Stimulated activated naive CD8-positive, alpha-beta T cell treated with anti-CD3 and anti-CD28 coated beads, Interleukin-15, Interleukin-2, amounts not matched to agents 100 ng/mL and 50 ng/mL, for 24 hours (primary cell): Measurements from ENCODE around the gene GOLGA8M.
"Not testable (repeated sequence)": the region's sequence is repeated elsewhere in the genome, so short reads cannot be mapped to it uniquely, and the experiment has no call there.

Experiments
- H3K27ac Mint-ChIP-seq: one replicate; pipeline ENCODE4 v1.8.0; 2021; ENCODE audit warnings: mild to moderate bottlenecking, mixed read lengths
- H3K27me3 Mint-ChIP-seq: one replicate; pipeline ENCODE4 v1.8.0; 2021; ENCODE audit warnings: mixed read lengths
- H3K36me3 Mint-ChIP-seq: one replicate; pipeline ENCODE4 v1.8.0; 2021; ENCODE audit warnings: low read depth, mixed read lengths
- H3K4me1 Mint-ChIP-seq: one replicate; pipeline ENCODE4 v1.8.0; 2021; ENCODE audit warnings: low read depth, mixed read lengths
- H3K4me3 Mint-ChIP-seq: one replicate; pipeline ENCODE4 v1.8.0; 2021; ENCODE audit warnings: mild to moderate bottlenecking, mixed read lengths
- H3K9me3 Mint-ChIP-seq: one replicate; pipeline ENCODE4 v1.8.0; 2021; ENCODE audit warnings: mixed read lengths

GOLGA8M gene, protein sequence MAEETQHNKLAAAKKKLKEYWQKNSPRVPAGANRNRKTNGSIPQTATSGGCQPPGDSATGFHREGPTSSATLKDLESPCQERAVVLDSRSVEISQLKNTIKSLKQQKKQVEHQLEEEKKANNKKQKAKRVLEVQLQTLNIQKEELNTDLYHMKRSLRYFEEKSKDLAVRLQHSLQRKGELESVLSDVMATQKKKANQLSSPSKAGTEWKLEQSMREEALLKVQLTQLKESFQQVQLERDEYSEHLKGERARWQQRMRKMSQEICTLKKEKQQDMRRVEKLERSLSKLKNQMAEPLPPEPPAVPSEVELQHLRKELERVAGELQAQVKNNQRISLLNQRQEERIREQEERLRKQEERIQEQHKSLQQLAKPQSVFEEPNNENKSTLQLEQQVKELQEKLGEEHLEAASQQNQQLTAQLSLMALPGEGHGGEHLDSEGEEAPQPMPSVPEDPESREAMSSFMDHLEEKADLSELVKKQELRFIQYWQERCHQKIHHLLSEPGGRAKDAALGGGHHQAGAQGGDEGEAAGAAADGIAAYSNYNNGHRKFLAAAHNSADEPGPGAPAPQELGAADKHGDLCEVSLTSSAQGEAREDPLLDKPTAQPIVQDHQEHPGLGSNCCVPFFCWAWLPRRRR

DNA sequence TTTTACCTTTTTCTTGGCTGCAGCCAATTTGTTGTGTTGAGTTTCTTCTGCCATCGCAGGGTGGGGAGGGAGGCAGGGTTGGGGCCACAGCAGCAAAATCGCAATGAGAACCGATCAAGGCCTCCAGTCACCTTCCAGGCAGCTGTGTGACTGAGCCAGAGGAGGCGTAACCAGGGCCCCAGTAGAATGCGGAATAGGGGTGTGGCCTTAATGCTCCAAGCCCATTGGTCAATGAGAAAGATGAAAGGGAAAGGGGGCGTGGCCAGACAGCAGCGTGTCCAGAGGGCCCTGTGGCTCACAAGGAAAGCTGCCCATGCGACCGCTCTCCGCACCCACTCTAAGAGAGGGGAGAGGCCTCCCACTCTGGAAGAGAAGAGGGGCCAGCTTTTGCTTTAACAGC, at the start of gene GOLGA8M:
TSS of gene GOLGA8M (minus strand) at position 152 of the 400 bp plus-strand sequence. CDS start at position 54, 98 bp downstream.
- not testable (repeated sequence) for H3K27me3 Mint-ChIP-seq, H3K9me3 Mint-ChIP-seq, H3K27ac Mint-ChIP-seq, H3K4me3 Mint-ChIP-seq, H3K4me1 Mint-ChIP-seq, H3K36me3 Mint-ChIP-seq

DNA sequence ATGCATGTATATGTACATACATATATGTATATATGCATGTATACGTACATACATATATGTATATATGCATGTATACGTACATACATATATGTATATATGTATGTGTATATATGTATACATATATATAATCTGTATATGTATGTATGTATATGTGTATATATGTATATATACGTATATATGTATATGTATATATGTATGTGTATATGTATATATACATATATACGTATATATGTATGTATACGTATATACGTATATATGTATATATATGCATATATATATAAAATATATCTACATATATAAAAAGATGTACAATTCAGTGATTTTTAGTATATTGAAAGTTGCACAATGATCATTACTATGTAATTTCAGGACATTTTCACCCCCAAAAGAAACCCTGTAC, 30.7 kb upstream of the GOLGA8M start:
- H3K4me3 Mint-ChIP-seq, H3K4me1 Mint-ChIP-seq, H3K36me3 Mint-ChIP-seq, H3K9me3 Mint-ChIP-seq, H3K27me3 Mint-ChIP-seq, H3K27ac Mint-ChIP-seq: not testable (repeated sequence)

DNA sequence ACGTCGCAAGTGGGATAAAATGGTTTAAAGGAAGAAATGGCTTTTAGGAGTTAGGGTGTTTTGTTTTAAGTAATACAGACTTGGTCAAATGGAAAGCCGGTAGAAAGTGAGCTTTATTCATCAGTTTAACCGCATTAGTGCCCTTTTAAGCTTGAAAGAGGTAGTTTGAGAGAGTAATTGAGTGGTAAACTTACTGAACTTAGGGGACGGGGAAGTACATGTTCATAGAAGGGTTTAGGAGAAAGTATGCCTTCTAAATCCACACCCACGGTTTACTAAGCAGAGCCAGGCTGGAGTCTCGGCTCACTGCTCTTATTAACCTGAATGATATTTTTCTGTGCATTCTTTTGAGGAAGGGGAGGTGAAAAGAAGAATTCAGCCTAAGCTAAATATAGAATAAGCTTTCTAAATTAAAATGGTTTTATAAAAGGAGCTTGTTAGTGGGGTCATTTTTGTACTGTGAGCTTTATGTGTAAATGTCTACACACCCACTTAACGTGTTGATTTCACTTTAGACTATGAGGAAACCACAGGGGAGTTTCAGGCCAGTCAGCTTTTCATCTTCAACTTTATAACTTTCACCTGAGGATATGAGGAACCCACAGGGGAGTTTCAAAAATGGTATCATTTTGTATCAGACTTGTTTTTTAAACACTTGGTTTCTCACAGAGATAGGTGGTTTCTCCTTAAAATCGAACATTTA, 26.5 kb upstream of the GOLGA8M start:
- Mint-ChIP-seq H3K27ac (peak overlapping the region; percentile 94), H3K4me1 (peaks cover 22% of the 10 kb centered on the region), H3K4me3 (peak overlapping the region; percentile 86)
- H3K27me3 Mint-ChIP-seq, H3K36me3 Mint-ChIP-seq, H3K9me3 Mint-ChIP-seq: not testable (repeated sequence)

DNA sequence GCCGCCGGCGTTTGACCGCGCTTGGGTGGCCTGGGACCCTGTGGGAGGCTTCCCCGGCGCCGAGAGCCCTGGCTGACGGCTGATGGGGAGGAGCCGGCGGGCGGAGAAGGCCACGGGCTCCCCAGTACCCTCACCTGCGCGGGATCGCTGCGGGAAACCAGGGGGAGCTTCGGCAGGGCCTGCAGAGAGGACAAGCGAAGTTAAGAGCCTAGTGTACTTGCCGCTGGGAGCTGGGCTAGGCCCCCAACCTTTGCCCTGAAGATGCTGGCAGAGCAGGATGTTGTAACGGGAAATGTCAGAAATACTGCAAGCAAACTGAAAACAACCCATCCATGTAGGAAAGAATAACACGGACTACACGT, 26.0 kb upstream of the GOLGA8M start:
- H3K9me3 Mint-ChIP-seq, H3K36me3 Mint-ChIP-seq, H3K27me3 Mint-ChIP-seq: not testable (repeated sequence)
- Mint-ChIP-seq H3K4me3 (peak overlapping the region; percentile 86), H3K4me1 (peaks cover 22% of the 10 kb centered on the region), H3K27ac (peak overlapping the region; percentile 94)

DNA sequence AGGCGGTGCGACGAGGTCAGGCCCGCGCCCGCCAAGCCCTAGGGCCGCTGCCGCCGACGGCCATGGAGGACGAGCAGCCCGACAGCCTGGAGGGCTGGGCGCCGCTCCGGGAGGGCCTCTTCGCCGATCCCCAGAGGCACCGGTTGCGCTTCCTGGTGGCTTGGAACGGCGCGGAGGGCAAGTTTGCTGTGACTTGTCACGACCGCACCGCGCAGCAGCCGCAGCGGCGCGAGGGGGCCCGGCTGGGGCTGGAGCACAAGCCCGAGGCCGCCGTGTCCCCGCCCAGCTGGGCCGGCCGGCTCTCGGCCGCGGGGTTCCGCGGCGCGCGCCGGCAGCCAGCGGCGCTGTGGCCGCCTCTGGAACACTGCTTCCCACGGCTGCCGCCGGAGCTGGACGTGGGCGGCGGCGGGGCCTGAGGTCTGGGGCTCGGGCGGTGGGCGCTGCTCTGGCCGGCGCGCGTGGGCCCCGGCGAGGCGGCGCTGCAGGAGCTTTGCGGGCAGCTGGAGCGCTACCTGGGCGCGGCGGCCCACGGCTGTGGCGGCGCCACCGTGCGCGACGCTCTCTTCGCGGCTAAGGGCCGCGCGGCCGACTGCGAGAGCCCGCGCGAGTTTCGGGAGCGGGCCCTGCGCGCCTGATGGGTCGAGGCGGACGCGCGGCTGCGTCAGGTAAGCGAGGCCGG, 25.4 kb upstream of the GOLGA8M start:
- not testable (repeated sequence) for H3K9me3 Mint-ChIP-seq, H3K36me3 Mint-ChIP-seq, H3K27me3 Mint-ChIP-seq
- H3K4me3 Mint-ChIP-seq: peak overlapping the region; percentile 82
- H3K27ac Mint-ChIP-seq: peak overlapping the region; percentile 82
- peaks cover 22% of the 10 kb centered on the region for H3K4me1 Mint-ChIP-seq

DNA sequence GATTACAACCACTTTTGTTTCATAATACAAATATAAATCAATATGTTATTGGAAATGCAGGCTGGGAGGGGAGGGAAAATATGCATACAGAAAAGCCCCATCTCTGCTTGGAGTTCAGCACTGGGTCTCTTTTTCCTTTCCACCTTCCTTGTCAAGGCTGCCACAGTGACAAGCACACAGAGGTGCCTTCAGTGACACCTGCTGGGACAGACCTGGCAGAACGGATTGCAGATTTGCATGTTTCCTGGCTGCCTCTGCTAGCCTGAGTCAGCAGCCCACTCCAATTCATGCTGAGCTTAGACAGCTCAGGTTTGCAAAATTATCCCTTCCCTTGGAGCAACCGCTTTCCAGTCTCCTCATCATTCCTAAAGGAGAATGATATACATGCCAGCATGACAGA, 15.8 kb upstream of the GOLGA8M start:
- H3K36me3 Mint-ChIP-seq, H3K9me3 Mint-ChIP-seq, H3K27me3 Mint-ChIP-seq: not testable (repeated sequence)
- Mint-ChIP-seq H3K4me1 (peaks cover 18% of the 10 kb centered on the region), H3K27ac (peak overlapping the region; percentile 71), H3K4me3 (peak overlapping the region; percentile 67)

DNA sequence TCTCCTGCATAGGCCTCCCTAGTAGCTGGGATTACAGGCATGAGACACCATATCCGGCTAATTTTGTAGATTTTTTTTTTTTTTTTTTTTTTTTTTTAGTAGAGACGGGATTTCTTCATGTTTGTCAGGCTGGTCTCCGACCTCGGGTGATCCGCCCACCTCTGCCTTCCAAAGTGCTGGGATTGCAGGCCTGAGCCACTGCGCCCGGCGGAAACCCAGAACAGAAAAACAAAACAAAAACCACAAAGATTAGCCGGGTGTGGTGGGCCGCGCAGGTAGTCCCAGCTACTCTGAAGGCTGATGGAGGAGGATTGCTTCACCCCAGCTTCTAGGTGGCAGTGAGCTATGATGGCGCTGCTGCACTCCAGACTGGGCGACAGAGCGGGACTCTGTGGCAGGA, 14.8 kb upstream of the GOLGA8M start:
- H3K27ac Mint-ChIP-seq, H3K9me3 Mint-ChIP-seq, H3K36me3 Mint-ChIP-seq, H3K27me3 Mint-ChIP-seq, H3K4me3 Mint-ChIP-seq: not testable (repeated sequence)
- H3K4me1 Mint-ChIP-seq: peaks cover 18% of the 10 kb centered on the region

DNA sequence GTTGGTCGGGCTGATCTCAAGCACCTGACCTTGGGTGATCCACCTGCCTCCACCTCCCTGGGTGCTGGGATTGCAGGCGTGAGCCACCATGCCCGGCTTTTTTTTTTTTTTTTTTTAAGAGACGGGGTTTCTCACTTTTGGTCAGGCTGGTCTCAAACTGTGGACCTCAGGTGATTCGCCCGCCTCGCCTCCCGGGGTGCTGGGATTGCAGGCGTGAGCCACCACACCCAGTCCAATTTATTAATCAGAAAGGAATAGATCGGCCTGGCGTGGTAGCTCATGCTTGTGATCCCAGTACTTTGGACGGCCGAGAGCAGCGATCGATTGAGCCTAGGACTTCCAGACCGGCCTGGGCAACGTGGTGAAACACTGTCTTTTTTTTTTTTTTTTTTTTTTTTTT, 13.9 kb upstream of the GOLGA8M start:
- H3K4me3 Mint-ChIP-seq: no peak overlapping the region
- H3K4me1 Mint-ChIP-seq: peaks cover 15% of the 10 kb centered on the region
- peaks cover 7% of the 10 kb centered on the region for H3K27me3 Mint-ChIP-seq
- no peaks in the 10 kb centered on the region for H3K9me3 Mint-ChIP-seq
- no peaks in the 10 kb centered on the region for H3K36me3 Mint-ChIP-seq
- no peak overlapping the region for H3K27ac Mint-ChIP-seq

DNA sequence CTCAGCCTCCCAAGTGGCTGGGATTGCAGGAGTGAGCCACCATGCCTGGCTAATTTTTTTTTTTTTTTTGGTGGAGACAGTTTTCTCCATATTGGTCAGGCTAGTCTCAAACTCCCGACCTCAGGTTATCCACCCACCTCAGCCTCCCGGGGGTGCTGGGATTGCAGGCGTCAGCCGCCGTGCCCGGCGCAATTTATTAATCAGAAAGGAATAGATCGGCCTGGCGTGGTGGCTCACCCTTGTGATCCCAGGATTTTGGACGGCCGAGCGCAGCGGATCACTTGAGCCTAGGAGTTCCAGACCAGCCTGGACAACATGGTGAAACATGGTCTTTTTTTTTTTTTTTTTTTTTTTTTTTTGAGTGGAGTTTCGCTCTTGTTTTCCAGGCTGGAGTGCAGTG, 13.3 kb upstream of the GOLGA8M start:
- Mint-ChIP-seq H3K36me3 (no peaks in the 10 kb centered on the region), H3K4me3 (no peak overlapping the region), H3K27ac (no peak overlapping the region), H3K9me3 (no peaks in the 10 kb centered on the region), H3K27me3 (peaks cover 7% of the 10 kb centered on the region), H3K4me1 (peaks cover 15% of the 10 kb centered on the region)

DNA sequence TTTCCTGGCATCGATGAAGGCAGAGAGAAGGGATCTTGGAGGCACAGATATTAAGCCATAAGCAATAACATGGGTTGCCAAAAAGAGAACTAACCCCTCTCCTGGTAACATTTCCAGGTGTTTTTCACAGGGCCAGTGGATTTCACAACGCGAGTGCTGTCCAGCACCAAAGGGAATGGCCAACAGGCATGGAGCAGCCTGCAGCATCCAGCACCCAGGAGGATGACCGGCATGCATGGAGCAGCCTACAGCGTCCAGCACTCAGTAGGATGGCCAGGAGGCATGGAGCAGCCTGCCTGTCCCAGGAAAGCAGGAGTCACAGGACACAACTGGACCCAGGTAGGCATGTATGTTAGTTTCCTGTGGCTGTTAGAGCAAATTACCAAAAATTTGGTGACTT, 11.8 kb upstream of the GOLGA8M start:
- H3K27ac Mint-ChIP-seq, H3K36me3 Mint-ChIP-seq, H3K4me3 Mint-ChIP-seq, H3K9me3 Mint-ChIP-seq, H3K27me3 Mint-ChIP-seq: not testable (repeated sequence)
- H3K4me1 Mint-ChIP-seq: peaks cover 11% of the 10 kb centered on the region

DNA sequence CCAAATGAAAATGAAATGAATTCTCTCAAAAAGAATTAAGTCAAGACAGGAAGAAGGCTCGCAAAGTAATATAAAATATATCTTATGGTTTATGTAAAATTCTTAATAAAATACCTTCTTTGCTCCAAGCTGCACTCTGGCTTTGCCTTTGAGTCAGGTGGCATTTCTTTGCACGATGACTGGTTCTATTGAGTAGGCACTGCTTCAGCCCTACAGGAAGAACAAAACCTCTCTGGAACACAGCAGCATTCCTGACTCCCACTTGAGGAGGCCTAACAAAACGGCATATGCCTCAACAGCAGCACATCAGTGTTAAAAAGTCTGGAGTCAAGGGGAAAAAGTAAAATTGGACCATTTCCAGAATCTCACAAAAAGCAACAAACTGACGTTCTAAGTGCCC, 7.4 kb upstream of the GOLGA8M start:
- not testable (repeated sequence) for H3K27ac Mint-ChIP-seq, H3K4me1 Mint-ChIP-seq, H3K36me3 Mint-ChIP-seq, H3K9me3 Mint-ChIP-seq, H3K4me3 Mint-ChIP-seq, H3K27me3 Mint-ChIP-seq

DNA sequence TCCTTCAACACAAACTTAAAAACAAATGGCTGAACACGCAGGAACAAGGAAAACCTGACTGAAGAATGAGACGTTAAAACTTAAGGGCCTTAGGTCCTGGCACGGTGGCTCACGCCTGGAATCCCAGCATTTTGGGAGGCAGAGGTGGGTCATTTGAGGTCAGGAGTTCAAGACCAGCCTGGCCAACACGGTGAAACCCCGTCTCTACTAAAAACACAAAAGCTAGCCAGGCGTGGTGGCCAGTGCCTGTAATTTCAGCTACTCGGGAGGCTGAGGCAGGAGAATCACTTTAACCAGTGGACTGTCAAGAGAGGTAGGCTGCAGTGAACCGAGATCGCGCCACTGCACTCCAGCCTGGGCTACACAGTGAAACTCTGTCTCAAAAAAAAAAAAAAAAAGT, 6.4 kb upstream of the GOLGA8M start:
- H3K4me3 Mint-ChIP-seq, H3K4me1 Mint-ChIP-seq, H3K27ac Mint-ChIP-seq, H3K36me3 Mint-ChIP-seq, H3K27me3 Mint-ChIP-seq, H3K9me3 Mint-ChIP-seq: not testable (repeated sequence)

DNA sequence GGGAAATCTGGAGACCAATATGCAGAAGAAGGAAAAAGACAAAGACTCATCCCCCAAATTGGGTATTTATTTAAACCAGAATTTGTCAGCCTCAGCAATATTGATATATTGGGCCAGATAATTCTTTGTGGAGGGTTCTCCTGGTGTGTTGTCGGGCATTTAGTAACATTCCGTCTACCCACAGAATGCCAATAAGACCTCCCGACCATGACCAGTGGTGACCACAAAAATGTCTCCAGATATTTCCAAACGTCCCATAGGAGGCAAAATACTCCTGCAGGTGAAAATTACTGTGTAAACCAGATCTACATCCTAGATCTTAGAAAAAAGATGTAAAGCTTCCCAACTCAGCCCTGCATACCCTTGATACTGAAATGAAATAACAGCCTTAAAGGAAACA, 2.0 kb upstream of the GOLGA8M start:
- not testable (repeated sequence) for H3K27ac Mint-ChIP-seq, H3K4me1 Mint-ChIP-seq, H3K27me3 Mint-ChIP-seq, H3K4me3 Mint-ChIP-seq, H3K36me3 Mint-ChIP-seq, H3K9me3 Mint-ChIP-seq

DNA sequence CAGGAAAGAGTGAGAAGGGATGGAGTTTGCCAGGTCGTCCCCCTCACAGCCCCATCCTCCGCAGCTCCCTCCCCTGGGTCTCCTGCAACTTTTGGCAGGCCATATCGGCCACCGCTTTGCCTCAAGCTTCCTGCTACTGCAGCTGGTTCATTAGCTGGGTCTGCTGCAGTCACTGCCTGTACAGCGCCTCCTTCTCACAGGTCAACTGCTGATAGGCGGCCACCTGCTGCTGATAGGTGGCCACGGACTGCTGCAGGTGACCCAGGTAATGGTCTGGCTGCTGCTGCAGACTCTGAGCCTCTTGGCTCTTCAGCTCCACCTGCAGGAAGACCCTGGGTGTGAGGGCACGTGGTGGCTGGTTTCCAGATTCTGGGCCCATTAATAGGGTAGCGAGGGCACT, 8.3 kb downstream of the GOLGA8M start:
- H3K4me1 Mint-ChIP-seq, H3K36me3 Mint-ChIP-seq, H3K9me3 Mint-ChIP-seq, H3K27me3 Mint-ChIP-seq, H3K4me3 Mint-ChIP-seq, H3K27ac Mint-ChIP-seq: not testable (repeated sequence)

DNA sequence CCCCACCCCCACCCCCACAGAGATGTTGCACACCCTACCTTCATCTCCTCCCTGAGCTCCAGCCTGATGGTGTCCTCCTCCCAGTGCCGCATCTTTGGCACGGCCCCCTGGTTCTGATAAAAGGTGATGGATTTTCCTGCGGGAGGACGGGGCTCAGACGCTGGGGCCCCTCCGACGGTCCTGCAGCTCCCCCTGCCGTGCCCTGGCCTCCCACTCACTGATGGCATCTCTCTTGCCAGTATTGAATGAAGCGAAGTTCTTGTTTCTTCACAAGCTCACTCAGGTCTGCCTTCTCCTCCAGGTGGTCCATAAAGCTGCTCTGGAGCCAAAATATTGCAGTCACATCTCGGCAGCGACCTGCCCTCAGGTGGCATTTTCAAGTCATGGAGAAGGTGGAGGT, 9.8 kb downstream of the GOLGA8M start:
- H3K9me3 Mint-ChIP-seq, H3K27me3 Mint-ChIP-seq, H3K4me1 Mint-ChIP-seq, H3K27ac Mint-ChIP-seq, H3K4me3 Mint-ChIP-seq, H3K36me3 Mint-ChIP-seq: not testable (repeated sequence)
